ENCODE measurements around the gene NTRK1. TPM values are rescaled to one million over a fixed set of nuclear protein-coding genes. Genes with fewer than 3 reads are reported as not detected.

The NTRK1 gene
- total and polyA plus RNA-seq, 2 of the 13 experiments (the other 11 are each of a cell fraction or from before 2014, with no cell fraction given), result not detected

DNA sequence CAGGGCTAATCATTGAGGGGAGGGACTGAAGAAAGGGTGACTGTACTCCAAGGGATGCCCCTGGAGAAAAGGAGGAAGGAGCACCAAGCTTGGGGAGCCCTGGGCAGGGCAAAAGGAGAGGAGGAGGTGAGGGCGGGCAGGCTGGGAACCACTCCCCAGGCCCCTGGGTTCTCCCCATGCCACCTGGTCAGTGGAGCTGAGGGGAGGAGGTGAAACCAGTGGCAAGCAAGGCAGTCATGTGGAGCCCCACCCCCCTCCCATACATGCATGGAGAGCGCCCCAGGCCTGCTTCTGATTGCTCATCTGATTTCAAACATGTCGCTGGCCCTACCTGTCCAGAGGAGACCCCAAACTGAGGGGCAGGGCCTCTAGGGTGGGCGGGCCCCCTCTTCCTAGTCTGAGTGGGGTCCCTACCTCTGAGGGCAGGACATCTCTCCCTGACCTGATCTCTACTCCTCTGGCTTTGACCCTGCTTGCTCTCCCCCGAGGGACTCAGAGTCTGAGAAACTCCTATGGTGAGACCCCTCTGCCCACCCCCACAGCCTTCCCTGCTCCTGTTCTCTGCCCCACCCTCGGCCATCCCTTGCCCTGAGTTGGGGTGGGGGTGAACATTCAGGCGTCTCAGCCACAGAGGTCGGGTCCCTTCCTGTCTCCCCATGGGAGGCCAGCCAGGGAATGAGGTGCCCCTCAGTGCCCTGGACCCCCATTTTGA lies 20.3 kb upstream of the NTRK1 start (continued):
- TF ChIP-seq, protein P1, sequence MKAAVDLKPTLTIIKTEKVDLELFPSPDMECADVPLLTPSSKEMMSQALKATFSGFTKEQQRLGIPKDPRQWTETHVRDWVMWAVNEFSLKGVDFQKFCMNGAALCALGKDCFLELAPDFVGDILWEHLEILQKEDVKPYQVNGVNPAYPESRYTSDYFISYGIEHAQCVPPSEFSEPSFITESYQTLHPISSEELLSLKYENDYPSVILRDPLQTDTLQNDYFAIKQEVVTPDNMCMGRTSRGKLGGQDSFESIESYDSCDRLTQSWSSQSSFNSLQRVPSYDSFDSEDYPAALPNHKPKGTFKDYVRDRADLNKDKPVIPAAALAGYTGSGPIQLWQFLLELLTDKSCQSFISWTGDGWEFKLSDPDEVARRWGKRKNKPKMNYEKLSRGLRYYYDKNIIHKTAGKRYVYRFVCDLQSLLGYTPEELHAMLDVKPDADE (CRISPR knock-in tag; IDR thresholded peaks at IDR 0.05), result no peak
- TF ChIP-seq ZNF33B (CRISPR knock-in tag; IDR thresholded peaks at IDR 0.05), result no peak
- TF ChIP-seq, protein P2, sequence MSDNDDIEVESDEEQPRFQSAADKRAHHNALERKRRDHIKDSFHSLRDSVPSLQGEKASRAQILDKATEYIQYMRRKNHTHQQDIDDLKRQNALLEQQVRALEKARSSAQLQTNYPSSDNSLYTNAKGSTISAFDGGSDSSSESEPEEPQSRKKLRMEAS (IDR thresholded peaks at IDR 0.05), result no peak

DNA sequence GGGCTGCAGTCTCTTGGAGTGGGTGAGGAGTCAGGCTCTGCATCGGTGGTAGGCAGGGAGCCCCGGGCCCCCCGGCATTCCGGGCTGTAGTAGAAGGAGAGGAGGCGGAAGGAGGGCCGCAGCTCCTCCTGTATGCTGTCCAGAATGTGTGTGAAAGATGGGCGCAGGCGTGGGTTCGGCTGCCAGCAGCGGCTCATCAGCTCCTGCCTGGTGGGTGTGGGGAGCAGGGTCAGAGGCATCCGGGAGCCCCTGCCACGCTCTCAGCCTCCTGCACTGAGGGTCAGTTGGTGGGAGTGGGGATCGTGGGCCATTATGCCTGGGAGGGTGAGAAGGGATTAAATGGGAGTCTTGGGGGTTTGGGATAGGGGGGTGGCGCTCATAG lies 19.8 kb upstream of the NTRK1 start:
- ChIA-PET CTCF (ENCODE audit: low intra/inter-chr PET ratio, low total read pairs) (no interaction called here), POLR2A (interaction anchor here (0.7 kb wide), 1 partner anchor 113 kb away, joined by 3 read pairs; the partner anchor contains the start of genes ISG20L2 and METTL25B)

More for the DNA sequence above, 19.8 kb upstream of the NTRK1 start:
- Histone ChIP-seq H3K4me2 (ENCODE audit: low read depth, low read length) (no peak overlapping the region), H3K36me3 (replicated peaks in 1 of 2; ENCODE audit: control insufficient read depth in 1 of 2, insufficient read depth in 2 of 2, low read length in 2 of 2) (no peaks in the 10 kb centered on the region), H4K20me1 (ENCODE audit: insufficient read depth, low read length) (0 out of 2 replicates have a peak, but pooled peaks cover 5% of the 10 kb centered on the region), H3K79me2 (ENCODE audit: insufficient read depth, low read length) (no peaks in the 10 kb centered on the region), H3K27me3 (ENCODE audit: control insufficient read depth in 1 of 2, insufficient read depth in 2 of 2, low read length in 2 of 2) (peaks cover 1 to 49% of the 10 kb centered on the region in 2 experiments; a peak in 3 of 5 replicates), H3K9me3 (ENCODE audit: low read length) (no peaks in the 10 kb centered on the region), H3K4me3 (replicated peaks in 1 of 3; ENCODE audit: insufficient read depth in 1 of 3, low read depth in 2 of 3, low read length in 3 of 3) (no peak overlapping the region), H3K4me1 (ENCODE audit: insufficient read depth, low read length) (no peaks in the 10 kb centered on the region), H3K9ac (ENCODE audit: insufficient read depth, low read depth, low read length) (no peak overlapping the region), H2AFZ (ENCODE audit: low read length) (no peak overlapping the region), H3K27ac (ENCODE audit: extremely low read length, insufficient read depth, low read length) (no peak overlapping the region)
- intact Hi-C loops (cut with micrococcal nuclease; ENCODE audit: unreplicated experiment) (no loop called here), in situ Hi-C loops (cut with HindIII; ENCODE audit: extremely low pct_ligation_motif_present, low pct_unique_long_range_greater_than_20kb) (no loop called here)
- BruUV-seq (replicated peaks), result no TSS peak
- DNase-seq (ENCODE audit: low spot score) (no peak), ATAC-seq (no peak), FAIRE-seq (no peak)
- WGBS (ENCODE audit: low lambda C conversion rate), result 14% methylated on average over 13 of the region's 14 CpGs
- TF ChIP-seq KDM4B (CRISPR knock-in tag; IDR thresholded peaks at IDR 0.05), result no peak
- TF ChIP-seq ZNF256 (CRISPR knock-in tag; conservative IDR thresholded peaks at IDR 0.05), result no peak
- no peak for TF ChIP-seq TOE1 (CRISPR knock-in tag; IDR thresholded peaks at IDR 0.05)
- no peak for TF ChIP-seq RCOR2 (CRISPR knock-in tag; IDR thresholded peaks at IDR 0.05)
- TF ChIP-seq ZEB1 (IDR thresholded peaks at IDR 0.05; ENCODE audit: insufficient replicate concordance, low read depth), result no peak
- no peak for TF ChIP-seq REPIN1 (CRISPR knock-in tag; IDR thresholded peaks at IDR 0.05; ENCODE audit: borderline replicate concordance, low read depth)

Measured in HepG2 (cell line).